Hepatocyte (in vitro differentiated cells): ENCODE data around the gene SUSD3.

Experiments
- EZH2 ChIP-seq: fragments of 200-600 bp; sonication (generic); IDR thresholded peaks from 2 replicates; pipeline ENCODE4 v1.6.1; 2016; ENCODE audit warnings: antibody characterized with exemption, mild to moderate bottlenecking, borderline replicate concordance
- EZH2phosphoT487 ChIP-seq: fragments of 200-600 bp; sonication (generic); IDR thresholded peaks from one replicate; pipeline ENCODE4 v1.6.1; 2018; ENCODE audit warnings: antibody characterized with exemption, mild to moderate bottlenecking, low read depth, moderate library complexity; ENCODE audit not compliant: unreplicated experiment, severe bottlenecking
- TF ChIP-seq, protein P1 (sequence below): fragments of 200-600 bp; sonication (generic); IDR thresholded peaks from 2 replicates; pipeline ENCODE4 v1.5.1; 2016; ENCODE audit warnings: antibody characterized with exemption, mild to moderate bottlenecking; ENCODE audit not compliant: poor library complexity

DNA sequence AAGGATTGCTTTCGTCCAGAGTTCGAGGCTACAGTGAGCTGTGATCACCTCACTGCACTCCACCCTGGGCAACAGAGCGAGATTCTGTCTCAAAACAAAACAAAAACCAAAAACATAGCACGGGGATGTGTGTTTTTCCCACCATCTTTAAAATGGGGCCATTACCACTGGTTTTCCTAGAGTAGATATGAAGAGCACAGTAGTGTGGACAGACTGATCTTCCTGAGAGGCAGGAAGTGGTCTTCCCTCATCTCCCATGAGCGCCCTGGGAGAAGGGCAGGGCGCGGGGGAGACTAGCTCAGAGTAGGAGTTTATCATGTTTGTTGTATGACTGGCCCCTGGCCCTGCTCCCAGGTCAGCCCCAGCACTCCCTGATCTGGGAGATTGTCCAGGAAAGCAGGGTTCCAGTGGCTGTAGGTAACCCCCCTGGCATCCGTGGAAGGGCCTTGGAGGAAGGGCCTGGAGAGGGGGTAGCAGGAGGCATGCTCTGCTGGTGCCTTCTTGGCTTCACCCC is 2.3 kb downstream of the SUSD3 start:
- TF ChIP-seq, protein P1, sequence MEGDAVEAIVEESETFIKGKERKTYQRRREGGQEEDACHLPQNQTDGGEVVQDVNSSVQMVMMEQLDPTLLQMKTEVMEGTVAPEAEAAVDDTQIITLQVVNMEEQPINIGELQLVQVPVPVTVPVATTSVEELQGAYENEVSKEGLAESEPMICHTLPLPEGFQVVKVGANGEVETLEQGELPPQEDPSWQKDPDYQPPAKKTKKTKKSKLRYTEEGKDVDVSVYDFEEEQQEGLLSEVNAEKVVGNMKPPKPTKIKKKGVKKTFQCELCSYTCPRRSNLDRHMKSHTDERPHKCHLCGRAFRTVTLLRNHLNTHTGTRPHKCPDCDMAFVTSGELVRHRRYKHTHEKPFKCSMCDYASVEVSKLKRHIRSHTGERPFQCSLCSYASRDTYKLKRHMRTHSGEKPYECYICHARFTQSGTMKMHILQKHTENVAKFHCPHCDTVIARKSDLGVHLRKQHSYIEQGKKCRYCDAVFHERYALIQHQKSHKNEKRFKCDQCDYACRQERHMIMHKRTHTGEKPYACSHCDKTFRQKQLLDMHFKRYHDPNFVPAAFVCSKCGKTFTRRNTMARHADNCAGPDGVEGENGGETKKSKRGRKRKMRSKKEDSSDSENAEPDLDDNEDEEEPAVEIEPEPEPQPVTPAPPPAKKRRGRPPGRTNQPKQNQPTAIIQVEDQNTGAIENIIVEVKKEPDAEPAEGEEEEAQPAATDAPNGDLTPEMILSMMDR = no peak
- TF ChIP-seq EZH2 (no peak), EZH2phosphoT487 (no peak)
